Activated CD8-positive, alpha-beta memory T cell treated with anti-CD3 and anti-CD28 coated beads, Interleukin-2, amount 50 U/mL, for 48 hours (primary cell): ENCODE measurements around the gene CGNL1.

ENCODE experiments used
- DNase-seq: peaks from one replicate; pipeline ENCODE4 v3.0.0-alpha.2; 2020

The CGNL1 gene

GRCh38 chr15:57503051-57503702, 126.9 kb downstream of the CGNL1 start:
- no peak for DNase-seq

GRCh38 chr15:57503911-57504598, 127.8 kb downstream of the CGNL1 start:
- DNase-seq = no peak

- no peak for DNase-seq
Measured at GRCh38 chr15:57504599-57504940, 128.3 kb downstream of the CGNL1 start.

GRCh38 chr15:57505056-57505715, 128.9 kb downstream of the CGNL1 start:
- DNase-seq = no peak

DNA sequence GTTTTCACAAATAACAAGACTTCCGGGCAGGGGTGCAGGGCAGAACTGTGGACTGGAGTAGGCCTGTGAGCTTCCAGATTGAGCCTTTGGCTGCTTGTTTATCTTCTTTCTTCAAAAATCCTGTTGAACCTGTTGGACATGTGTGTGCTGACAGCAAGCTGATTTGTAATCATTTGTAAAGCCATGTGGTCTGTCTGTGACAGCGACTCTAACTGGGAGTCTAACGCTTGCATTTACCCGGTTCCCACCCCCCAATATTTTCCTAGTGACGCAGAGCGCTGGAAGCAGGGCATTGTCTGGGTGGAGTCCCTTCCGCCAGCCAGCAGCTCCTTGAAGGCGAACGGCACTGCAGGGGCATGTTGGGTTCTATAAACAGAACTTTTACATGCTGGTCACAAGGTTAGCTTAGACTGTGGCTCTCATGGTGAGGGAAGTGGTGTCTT, 129.7 kb downstream of the CGNL1 start:
- DNase-seq = no peak

- DNase-seq = no peak
Measured at GRCh38 chr15:57506422-57506821, 130.1 kb downstream of the CGNL1 start.

- DNase-seq = no peak
Measured at GRCh38 chr15:57507111-57507510, 130.8 kb downstream of the CGNL1 start.

DNA sequence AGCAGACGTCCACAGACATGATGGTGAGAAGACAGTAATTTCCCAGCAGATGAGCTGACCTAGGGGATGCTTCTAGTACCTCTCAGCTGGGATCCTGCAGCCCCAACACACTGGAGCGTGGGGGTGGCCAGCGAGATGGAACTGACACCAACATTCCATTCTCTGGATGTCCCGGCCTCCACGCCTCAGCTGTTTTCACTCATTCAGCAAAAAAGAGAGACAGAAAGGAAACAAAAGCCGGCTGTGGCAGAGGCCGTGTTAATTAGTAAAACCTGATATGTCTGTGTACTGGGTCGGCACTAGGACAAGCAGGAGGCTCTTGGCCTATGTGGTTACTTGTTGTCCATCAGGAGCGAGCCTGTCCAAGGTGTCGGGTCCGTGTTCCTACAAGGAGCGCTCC, 132.8 kb downstream of the CGNL1 start:
- DNase-seq = no peak

- no peak for DNase-seq
Measured at GRCh38 chr15:57509965-57510364, 133.7 kb downstream of the CGNL1 start.

- no peak for DNase-seq
Measured at GRCh38 chr15:57510647-57511046, 134.3 kb downstream of the CGNL1 start.

DNA sequence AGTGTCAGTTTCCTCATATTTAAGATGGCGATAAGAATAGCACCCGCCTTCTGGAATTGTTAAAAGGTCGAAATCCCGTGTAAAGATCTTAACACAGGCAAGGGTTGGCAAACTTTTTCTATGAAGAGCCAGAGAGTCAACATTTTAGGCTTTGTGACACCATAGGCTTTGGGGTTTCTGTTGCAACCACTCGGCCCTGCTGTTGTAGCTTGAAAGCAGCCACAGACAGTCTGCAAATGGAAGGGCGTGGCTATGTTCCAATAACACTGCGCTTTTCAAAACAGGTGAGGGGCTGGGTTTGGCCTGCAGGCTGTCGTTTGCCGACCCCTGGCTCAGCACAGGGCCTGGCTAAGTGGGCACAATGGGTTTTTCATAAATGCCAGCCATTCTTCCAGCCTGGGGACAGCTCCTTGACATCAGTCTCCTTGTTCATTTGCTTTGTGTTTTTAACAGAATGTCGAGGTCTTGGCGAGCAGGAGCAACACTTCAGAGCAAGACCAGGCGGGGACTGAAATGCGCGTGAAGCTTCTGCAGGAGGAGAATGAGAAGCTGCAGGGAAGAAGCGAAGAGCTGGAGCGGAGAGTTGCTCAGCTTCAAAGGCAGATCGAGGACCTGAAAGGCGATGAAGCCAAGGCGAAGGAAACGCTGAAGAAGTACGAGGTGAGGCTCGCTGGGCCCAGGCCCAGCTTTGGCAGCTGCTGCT, 140.2 kb downstream of the CGNL1 start:
- no peak for DNase-seq

- DNase-seq = no peak
Measured at GRCh38 chr15:57517030-57517671, 140.8 kb downstream of the CGNL1 start.

DNA sequence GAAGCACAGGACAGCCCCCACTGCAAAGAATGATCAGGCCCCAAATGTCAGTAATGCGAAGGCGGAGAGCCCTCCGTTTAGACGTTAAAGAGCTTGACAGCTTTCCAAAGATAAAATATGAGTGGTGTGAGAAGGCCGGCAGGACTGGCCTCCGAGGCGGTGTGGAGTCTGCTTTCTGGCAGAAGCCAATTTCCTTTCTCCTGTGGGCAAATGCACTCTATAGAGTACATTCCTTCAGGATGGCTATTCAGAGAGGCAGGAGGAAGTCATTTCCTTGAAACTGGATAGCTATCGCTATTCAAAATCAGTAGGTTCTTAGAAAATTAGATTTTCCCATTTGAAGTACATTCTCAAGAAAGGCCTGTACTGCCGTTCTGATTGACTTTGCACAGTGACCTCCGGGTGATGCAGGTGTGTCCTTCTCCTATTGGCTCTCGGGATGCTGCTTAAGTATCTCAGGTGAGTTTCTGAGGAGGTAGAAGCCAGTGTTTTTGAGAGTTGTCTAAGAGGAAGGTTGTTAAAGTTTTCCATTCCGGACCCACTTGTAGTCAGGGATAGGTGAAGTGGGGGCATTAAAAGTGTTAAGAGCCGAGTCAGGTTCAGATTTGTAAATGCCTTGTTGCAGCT, 142.6 kb downstream of the CGNL1 start:
- no peak for DNase-seq

DNA sequence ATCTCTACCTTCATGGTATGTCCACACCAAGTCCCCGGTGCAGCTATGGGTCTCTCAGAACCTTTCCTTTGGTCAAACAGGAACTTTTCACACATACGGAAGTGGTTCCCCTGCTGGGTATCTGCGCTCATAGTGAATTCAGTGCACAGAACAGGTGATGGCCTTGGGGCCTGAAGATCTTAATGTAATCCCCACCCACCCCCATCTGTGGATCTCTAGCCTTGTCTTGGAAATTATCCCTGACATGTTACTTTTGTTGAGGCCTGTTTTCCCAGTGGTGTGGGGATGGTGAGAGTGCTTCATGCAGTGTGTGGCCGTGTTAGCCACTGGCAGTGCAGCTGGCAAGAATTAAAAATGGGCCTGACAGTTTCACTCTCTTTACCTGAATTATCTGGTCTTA, 143.5 kb downstream of the CGNL1 start:
- no peak for DNase-seq

- no peak for DNase-seq
Measured at GRCh38 chr15:57521503-57521902, 145.2 kb downstream of the CGNL1 start.

- DNase-seq = no peak
Measured at GRCh38 chr15:57522148-57522547, 145.8 kb downstream of the CGNL1 start.

- DNase-seq = no peak
Measured at GRCh38 chr15:57525581-57525980, 149.3 kb downstream of the CGNL1 start.

DNA sequence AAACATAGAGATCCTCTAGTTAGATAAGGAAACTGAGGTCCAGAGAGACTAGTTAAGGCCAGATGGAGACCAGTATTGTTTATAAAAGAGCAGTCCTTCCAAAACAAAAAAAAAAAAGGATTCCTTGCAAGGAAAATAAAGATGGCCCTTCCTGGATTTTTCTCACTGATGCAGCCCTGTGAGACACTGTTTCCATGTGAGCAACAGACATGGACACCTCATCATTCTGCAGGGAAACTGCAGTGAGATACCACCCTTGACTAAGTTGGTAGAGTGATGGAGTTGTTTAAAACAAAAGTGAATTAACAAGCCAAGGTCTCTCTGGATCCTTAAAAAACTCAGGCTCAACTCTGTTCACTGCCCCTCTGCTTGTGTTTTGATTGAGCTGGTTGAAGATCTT, 149.8 kb downstream of the CGNL1 start:
- DNase-seq = no peak

- DNase-seq = no peak
Measured at GRCh38 chr15:57526615-57527014, 150.3 kb downstream of the CGNL1 start.

GRCh38 chr15:57527382-57528091, 151.2 kb downstream of the CGNL1 start:
- no peak for DNase-seq

DNA sequence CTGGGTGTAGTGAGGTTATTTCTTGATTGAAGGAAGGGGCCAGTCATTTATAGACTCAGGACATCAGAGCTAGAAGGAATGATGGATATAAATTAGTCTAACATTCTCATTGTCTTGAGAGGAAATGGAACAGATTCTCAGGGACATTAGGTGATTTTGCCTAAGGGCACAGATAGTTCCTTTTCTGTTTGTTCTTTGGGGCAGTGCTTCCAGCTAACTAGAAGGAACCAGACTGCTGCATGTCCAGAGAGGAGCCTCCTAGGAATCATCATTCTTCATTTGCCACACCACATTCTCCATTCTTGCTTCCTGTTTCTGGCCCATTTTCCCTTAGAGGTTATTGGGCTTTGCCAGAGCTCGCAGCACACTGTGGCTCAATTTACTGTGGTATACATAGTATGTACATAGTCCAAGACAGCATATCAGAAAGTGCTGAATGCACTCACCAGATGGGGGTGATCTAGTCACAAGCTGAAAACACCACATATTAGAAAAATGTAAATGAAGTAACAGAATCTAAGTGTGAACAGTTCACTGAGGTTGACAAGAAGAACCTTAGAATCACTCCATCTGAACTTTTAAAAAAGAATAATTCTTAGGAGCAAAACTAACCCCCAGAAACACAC, 152.7 kb downstream of the CGNL1 start:
- no peak for DNase-seq

GRCh38 chr15:57529748-57530147, 153.4 kb downstream of the CGNL1 start:
- no peak for DNase-seq
